Activated naive CD4-positive, alpha-beta T cell (primary cell): ENCODE data around the gene RPRD1B.

Experiments used
- DNase-seq, 4 experiments: peaks; one replicate each; lab custom pipeline; 2025; lab: John Stamatoyannopoulos, UW

RPRD1B gene

GRCh38 chr20:38033330-38034107 is at the start of gene RPRD1B, which contains the start of gene TTI1:
RPRD1B (plus strand) TSS chr20:38033746; CDS start chr20:38033948, 202 bp downstream.
TTI1 (minus strand) TSS chr20:38033456; CDS start chr20:38013816, 19,640 bp downstream.
- DNase-seq: peak; percentile 74 to 81 (median 78)

- no peak for DNase-seq
Observed at GRCh38 chr20:37984018-37984785, 49.3 kb upstream of the RPRD1B start.

GRCh38 chr20:37986044-37986858 is 47.3 kb upstream of the RPRD1B start:
- DNase-seq: no peak

- DNase-seq: no peak
Observed at GRCh38 chr20:37986873-37987601, 46.5 kb upstream of the RPRD1B start.

GRCh38 chr20:37987602-37988290 is 45.8 kb upstream of the RPRD1B start:
- no peak for DNase-seq

GRCh38 chr20:37988306-37988954 is 45.1 kb upstream of the RPRD1B start:
- no peak for DNase-seq

- no peak for DNase-seq
Observed at GRCh38 chr20:37989601-37990295, 43.8 kb upstream of the RPRD1B start.

GRCh38 chr20:37990571-37991151 is 42.9 kb upstream of the RPRD1B start:
- DNase-seq: no peak

- DNase-seq: no peak
Observed at GRCh38 chr20:37991157-37991866, 42.2 kb upstream of the RPRD1B start.

GRCh38 chr20:37991908-37992307 is 41.6 kb upstream of the RPRD1B start:
- DNase-seq: no peak

GRCh38 chr20:37992802-37993409 is 40.6 kb upstream of the RPRD1B start:
- DNase-seq: no peak

- DNase-seq: no peak
Observed at GRCh38 chr20:37994512-37994911, 39.0 kb upstream of the RPRD1B start.

GRCh38 chr20:37995856-37996605 is 37.5 kb upstream of the RPRD1B start:
- DNase-seq: no peak

- no peak for DNase-seq
Observed at GRCh38 chr20:37997516-37997915, 36.0 kb upstream of the RPRD1B start.

GRCh38 chr20:37999526-38000263 is 33.9 kb upstream of the RPRD1B start:
- no peak for DNase-seq

GRCh38 chr20:38000293-38000692 is 33.3 kb upstream of the RPRD1B start:
- DNase-seq: no peak
